GM18858 (cell line): Measurements from ENCODE around the gene MCUR1.
"Not testable (repeated sequence)": the region's sequence is repeated elsewhere in the genome, so short reads cannot be mapped to it uniquely, and the experiment has no call there.

Source experiments
- ATAC-seq: cut with Tn5 transposase; IDR thresholded peaks from one replicate; pipeline ENCODE4 v1.9.1; 2021; ENCODE audit not compliant: unreplicated experiment

MCUR1 gene, protein sequence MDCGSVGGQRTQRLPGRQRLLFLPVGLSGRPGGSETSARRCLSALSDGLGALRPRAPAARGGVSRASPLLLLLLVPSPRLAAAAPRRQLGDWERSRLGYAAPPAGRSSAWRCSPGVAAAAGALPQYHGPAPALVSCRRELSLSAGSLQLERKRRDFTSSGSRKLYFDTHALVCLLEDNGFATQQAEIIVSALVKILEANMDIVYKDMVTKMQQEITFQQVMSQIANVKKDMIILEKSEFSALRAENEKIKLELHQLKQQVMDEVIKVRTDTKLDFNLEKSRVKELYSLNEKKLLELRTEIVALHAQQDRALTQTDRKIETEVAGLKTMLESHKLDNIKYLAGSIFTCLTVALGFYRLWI

GRCh38 chr6:13814176-13814937 is at the start of gene MCUR1:
MCUR1 (minus strand) TSS chr6:13814557; CDS start chr6:13814429, 128 bp downstream.
- ATAC-seq, result peak; percentile 73

DNA sequence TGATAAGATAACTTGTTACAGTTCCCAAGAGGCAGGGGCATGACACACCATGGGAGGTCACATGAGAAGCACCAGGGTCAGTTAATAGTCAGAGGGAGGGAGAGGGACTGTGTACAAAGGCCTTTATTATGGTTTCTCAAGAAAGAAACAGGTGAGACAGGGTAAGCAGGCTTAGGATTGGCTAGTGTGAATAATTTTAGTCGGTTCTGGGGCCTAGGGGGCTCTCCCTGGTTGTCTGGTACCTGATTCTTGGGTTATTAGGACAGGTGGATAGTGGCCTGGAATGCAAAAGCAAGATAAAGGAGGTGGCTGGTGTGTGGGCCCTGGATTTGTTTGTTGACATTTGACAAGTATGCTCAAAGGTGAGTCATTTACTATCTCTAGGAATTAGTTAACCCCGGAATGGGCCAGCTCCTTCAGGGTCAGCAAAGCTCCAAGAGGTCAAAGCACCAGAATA is 49.4 kb upstream of the MCUR1 start:
- no peak for ATAC-seq

DNA sequence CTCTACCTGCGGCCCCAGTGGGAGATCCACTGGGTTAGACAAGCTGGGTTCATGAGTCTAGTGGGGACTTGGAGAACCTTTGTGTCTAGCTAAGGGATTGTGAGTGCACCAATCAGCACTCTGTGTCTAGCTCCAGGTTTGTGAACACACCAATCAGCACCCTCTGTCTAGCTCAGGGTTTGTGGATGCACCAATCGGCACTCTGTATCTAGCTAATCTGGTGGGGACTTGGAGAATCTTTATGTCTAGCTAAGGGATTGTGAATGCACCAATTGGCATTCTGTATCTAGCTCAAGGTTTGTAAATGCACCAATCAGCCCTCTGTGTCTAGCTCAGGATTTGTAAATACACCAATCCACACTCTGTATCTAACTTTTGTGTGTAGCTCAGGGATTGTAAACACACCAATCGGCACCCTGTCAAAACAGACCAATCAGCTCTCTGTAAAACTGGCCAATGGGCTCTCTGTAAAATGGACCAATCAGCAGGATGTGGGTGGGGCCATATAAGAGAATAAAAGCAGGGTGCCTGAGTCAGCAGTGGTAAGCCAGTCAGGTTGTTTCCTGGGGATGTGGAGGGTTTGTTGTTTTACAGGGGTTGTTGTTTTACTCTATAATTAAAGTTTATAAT is 46.3 kb upstream of the MCUR1 start:
- not testable (repeated sequence) for ATAC-seq

DNA sequence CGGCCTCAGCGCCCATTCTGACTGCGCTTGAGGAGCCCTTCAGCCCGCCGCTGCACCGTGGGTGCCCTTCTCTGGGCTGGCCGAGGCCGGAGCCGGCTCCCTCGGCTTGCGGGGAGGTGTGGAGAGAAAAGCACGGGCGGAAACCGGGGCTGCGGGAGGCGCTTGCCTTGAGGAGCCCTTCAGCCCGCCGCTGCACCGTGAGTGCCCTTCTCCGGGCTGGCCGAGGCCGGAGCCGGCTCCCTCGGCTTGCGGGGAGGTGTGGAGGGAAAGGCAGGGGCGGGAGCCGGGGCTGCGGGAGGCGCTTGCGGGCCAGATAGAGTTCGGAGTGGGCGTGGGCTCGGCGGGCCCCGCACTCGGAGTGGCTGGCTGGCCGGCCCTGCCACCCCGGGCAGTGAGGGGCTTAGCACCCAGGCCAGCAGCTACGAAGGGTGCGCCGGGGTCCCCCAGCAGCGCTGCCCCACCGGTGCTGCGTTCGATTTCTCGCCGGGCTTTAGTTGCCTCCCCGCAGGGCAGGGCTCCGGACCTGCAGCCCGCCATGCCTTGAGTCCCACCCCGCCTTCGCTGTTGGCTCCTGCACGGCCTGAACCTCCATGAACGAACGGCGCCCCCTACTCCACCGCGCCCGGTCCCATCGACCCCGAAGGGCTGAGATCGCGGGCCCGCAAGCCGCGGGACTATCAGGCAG is 45.7 kb upstream of the MCUR1 start:
- no peak for ATAC-seq

GRCh38 chr6:13854716-13855250 is 40.4 kb upstream of the MCUR1 start:
- ATAC-seq, result no peak

- no peak for ATAC-seq
These were observed 39.5 kb upstream of the MCUR1 start for GRCh38 chr6:13853871-13854270.

- no peak for ATAC-seq
These were observed 37.4 kb upstream of the MCUR1 start for GRCh38 chr6:13851803-13852202.

- no peak for ATAC-seq
These were observed 37.0 kb upstream of the MCUR1 start for GRCh38 chr6:13851330-13851729.

DNA sequence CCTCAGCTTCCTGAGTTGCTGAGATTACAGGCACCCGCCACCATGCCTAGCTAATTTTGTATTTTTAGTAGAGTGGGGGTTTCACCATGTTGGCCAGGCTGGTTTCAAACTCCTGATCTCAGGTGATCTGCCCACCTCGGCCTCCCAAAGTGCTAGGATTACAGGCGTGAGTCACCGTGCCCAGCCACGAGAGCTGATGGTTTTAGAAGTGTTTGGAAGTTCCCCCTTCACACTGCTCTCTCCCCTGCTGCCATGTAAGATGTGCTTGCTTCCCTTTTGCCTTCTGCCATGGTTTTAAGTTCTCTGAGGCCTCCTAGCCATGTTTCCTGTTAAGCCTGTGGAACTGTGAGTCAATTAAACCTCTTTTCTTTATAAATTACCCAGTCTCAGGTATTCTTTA is 36.3 kb upstream of the MCUR1 start:
- not testable (repeated sequence) for ATAC-seq

DNA sequence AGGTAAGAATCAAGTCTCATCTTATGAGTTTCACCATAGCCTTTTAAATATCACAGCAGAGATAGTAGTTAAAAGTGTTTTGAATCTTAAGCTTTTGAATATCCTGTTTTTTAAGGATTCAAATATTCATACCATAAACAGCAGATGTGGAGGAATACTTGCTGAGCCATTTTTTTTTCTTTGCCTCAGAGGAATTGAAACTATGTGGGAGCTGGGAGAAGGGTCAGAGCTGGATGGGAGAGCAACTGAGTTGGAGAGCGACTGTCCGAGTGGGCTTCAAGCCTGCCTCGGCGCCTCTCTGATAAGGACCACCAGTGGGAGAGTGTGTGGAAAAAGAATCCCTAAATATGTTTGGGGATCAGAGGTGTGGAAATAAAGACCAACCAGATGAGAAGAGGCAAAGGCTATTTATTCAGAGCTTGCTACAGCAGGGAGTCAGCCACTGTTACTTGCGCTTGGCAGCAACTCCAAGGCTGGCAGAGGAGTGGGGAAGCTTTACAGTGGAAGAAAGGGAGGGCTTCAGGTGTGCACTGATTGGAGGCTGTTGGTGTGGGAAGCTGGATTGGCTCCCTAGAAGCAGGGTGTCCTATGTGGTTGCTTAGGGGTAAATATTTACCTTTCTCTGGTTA is 34.3 kb upstream of the MCUR1 start:
- no peak for ATAC-seq

DNA sequence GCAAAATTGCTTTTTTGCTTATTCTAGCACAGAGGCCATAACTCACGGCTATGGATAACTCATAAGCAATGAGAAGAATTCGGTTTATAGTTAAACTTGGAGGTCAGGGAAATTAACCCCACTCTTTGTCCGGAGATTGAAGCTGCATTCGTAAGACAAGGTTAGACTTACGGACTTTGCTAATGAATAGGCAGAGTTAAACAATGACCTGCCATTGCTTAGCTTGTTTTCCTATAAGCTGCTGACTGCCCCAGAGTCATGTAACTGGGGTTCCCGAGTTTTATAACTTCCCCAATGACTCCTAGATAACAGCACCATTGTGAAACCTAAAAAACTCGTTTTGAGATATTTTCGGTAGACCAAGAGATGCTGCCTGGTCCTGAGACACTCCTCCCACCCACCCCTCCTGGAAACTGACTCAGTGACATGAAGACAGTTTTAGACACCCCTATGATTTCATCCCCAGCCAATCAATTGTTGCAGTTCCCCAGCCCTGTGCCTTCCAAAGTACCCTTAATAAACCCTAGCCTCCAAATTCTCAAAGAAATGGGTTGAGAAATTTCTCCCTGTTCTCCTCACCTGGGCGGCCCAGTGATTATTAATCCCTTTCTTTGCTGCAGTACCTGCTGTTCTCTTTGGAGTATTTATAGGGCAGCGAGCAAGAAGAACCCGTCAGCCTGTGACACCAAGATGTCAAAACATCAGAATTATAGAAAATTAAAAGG is 33.1 kb upstream of the MCUR1 start:
- ATAC-seq, result no peak

GRCh38 chr6:13846841-13847240 is 32.5 kb upstream of the MCUR1 start:
- ATAC-seq, result no peak

DNA sequence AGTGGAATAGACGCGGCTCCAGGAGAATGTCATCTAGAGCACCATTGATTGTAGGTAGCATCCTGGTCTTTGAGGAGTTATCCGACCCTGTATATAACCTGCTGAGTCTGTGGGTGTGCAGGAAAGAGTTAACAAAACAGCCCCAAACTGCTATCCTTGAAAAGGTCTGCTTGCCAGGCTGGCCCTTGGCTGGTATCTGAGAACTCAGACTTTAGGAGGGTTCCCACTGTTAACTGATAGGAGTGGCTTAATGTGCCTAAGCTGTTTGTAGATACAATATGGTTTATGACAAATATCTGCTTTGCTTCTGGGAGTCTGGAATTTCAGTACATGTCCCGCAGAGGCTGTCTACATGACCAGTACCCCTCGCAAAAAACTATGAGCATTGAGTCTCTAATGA is 27.6 kb upstream of the MCUR1 start:
- ATAC-seq, result no peak

DNA sequence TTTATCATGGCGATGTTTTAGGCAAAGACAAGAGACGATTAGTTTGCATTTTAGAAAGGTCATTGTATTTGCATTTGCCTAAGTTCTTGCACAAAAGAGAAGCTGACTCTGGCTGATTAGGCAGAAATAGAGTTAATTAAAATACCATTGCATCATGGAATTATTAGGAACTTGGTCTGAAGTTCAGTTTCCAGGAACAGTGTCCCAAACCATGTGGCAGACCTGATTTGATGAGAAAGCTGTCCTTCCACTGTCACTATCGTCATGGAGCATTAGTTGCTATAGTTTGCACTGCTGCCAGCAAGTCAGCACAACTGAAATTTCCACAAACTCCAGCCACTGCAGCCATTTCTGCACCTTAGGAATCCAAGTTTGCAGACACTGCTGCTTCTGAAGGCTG is 24.3 kb upstream of the MCUR1 start:
- no peak for ATAC-seq

GRCh38 chr6:13836170-13836569 is 21.8 kb upstream of the MCUR1 start:
- no peak for ATAC-seq

DNA sequence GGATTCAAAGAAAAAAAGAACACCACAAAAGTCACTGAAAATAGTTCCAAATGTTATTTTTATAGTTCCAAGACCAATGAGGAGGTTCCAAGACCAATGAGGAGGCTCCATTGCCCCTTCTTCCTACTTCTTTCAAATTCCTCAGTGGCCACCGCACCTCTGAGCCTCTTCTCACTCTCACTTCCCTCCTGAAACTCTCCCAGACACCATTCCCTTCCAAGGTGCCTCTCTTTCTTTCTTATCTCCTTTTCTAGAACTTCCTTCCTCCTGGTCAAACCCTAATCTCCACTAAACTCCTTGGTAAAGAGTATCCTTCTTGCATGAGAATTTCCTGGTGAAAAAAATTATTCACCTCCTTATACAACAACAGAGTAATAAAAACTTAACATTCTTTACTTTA is 20.4 kb upstream of the MCUR1 start:
- no peak for ATAC-seq

GRCh38 chr6:13834018-13834417 is 19.7 kb upstream of the MCUR1 start:
- not testable (repeated sequence) for ATAC-seq

GRCh38 chr6:13832778-13833177 is 18.4 kb upstream of the MCUR1 start:
- ATAC-seq, result no peak

- peak; percentile 65 for ATAC-seq
These were observed 17.3 kb upstream of the MCUR1 start for GRCh38 chr6:13831615-13832014.

DNA sequence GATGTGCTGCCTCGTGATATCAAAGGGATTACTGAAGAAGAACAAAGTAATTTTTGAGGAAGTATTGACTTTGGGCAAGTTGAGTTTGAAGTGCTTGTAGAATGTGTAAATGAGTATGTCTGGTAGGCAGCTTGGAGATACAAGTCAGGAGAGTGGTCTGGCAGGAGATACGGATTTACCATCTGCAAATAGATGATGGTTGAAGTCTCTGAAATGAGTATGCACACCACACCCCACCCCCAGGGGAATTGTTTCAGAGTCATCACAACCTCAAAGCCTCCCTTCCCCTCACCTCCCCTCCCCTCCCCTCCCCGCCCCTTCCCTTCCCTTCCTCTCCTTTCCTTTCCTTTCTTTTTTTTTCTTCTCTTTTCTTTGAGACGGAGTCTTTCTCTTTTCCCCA is 16.4 kb upstream of the MCUR1 start:
- no peak for ATAC-seq
